ENCODE results near the gene C22orf31. TPM values are rescaled to one million over a fixed set of nuclear protein-coding genes. Genes with fewer than 3 reads are reported as not detected.

The C22orf31 gene
- total RNA-seq (not detected), polyA plus RNA-seq (not detected)

GRCh38 chr22:29061773-29062172, at the start of gene C22orf31:
TSS of gene C22orf31 (minus strand) at chr22:29061831. CDS start at chr22:29061792, 39 bp downstream.
- H3K27me3 Mint-ChIP-seq = peaks cover 28% of the 10 kb centered on the region
- Histone ChIP-seq H3K4me3 (ENCODE audit: low read depth, low read length) (no peak within 1 kb of the TSS), H3K27ac (ENCODE audit: insufficient read depth, low read length, poor library complexity, severe bottlenecking) (no peak within 1 kb of the TSS), H3K4me1 (ENCODE audit: control insufficient read depth, insufficient read depth, low read length, poor library complexity, severe bottlenecking) (peaks cover 4% of the 10 kb centered on the region), H3K36me3 (ENCODE audit: control insufficient read depth, insufficient read depth, low read length) (no peaks in the 10 kb centered on the region), H3K9me3 (ENCODE audit: control insufficient read depth in 2 of 2, low read length in 2 of 2) (no peaks in the 10 kb centered on the region), H3K27me3 (ENCODE audit: control insufficient read depth, insufficient read depth, low read length) (no peaks in the 10 kb centered on the region)
- peaks cover 3 to 11% (median 11%) of the 10 kb centered on the region in 4 donors for H3K4me1 Mint-ChIP-seq
- ATAC-seq (ENCODE audit: low read depth in 2 of 2) (no peak), DNase-seq (no peak)
- H3K27ac Mint-ChIP-seq = no peak within 1 kb of the TSS
- no peaks in the 10 kb centered on the region for H3K36me3 Mint-ChIP-seq
- no peak within 1 kb of the TSS for H3K4me3 Mint-ChIP-seq
- no peaks in the 10 kb centered on the region for H3K9me3 Mint-ChIP-seq

DNA sequence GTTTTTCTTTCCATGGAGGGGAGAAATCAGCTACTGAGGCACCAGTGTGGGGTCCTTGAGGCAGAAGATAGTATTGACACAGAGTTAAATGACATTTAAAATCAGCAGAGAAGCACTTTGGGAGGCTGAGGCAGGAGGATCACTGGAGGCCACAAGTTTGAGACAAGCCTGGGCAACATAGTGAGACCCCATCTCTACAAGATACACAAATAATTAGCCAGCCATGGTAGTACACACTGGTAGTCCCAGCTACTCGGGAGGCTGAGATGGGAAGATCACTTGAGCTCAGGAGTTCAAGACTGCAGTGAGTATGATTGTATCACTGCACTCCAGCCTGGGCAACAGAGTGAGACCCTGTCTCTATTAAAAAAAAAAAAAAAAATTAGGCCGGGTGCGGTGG, 49.3 kb upstream of the C22orf31 start:
- Histone ChIP-seq H3K4me3 (ENCODE audit: low read depth, low read length) (no peak overlapping the region), H3K9me3 (ENCODE audit: control insufficient read depth in 2 of 2, low read length in 2 of 2) (no peaks in the 10 kb centered on the region), H3K27me3 (ENCODE audit: control insufficient read depth, insufficient read depth, low read length) (no peaks in the 10 kb centered on the region), H3K36me3 (ENCODE audit: control insufficient read depth, insufficient read depth, low read length) (no peaks in the 10 kb centered on the region), H3K4me1 (ENCODE audit: control insufficient read depth, insufficient read depth, low read length, poor library complexity, severe bottlenecking) (no peaks in the 10 kb centered on the region), H3K27ac (ENCODE audit: insufficient read depth, low read length, poor library complexity, severe bottlenecking) (no peak overlapping the region)
- DNase-seq (no peak), ATAC-seq (ENCODE audit: low read depth in 2 of 2) (no peak)
- peaks cover 30% of the 10 kb centered on the region for H3K27me3 Mint-ChIP-seq
- H3K36me3 Mint-ChIP-seq = no peaks in the 10 kb centered on the region
- H3K9me3 Mint-ChIP-seq = peaks cover 0 to 3% (median 0%) of the 10 kb centered on the region in 7 donors
- no peak overlapping the region for H3K27ac Mint-ChIP-seq
- no peak overlapping the region for H3K4me3 Mint-ChIP-seq
- H3K4me1 Mint-ChIP-seq = no peaks in the 10 kb centered on the region

DNA sequence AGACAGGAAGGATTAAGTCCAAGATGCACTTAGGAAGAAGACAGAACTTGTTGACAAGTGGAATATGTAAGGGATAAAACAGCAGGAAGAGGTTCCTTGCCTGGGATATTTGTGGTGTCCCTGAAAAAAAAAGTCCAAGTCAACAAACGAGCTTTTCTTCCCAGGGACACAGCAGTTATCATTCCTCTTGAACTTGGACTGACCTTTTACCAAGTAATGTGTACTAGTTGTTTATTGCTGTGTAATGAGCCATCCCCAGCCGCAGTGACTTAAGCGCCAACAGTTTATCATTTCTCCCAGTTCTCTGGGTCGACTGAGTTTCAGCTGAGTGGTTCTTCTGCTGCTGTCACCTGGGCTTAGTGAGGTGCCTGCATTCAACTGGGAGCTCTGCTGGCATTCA, 48.2 kb upstream of the C22orf31 start:
- Mint-ChIP-seq H3K27ac (no peak overlapping the region), H3K9me3 (peaks cover 0 to 3% (median 0%) of the 10 kb centered on the region in 7 donors), H3K4me1 (no peaks in the 10 kb centered on the region), H3K27me3 (peaks cover 24% of the 10 kb centered on the region), H3K36me3 (no peaks in the 10 kb centered on the region), H3K4me3 (no peak overlapping the region)
- Histone ChIP-seq H3K4me3 (ENCODE audit: low read depth, low read length) (no peak overlapping the region), H3K9me3 (ENCODE audit: control insufficient read depth in 2 of 2, low read length in 2 of 2) (no peaks in the 10 kb centered on the region), H3K27me3 (ENCODE audit: control insufficient read depth, insufficient read depth, low read length) (no peaks in the 10 kb centered on the region), H3K36me3 (ENCODE audit: control insufficient read depth, insufficient read depth, low read length) (no peaks in the 10 kb centered on the region), H3K4me1 (ENCODE audit: control insufficient read depth, insufficient read depth, low read length, poor library complexity, severe bottlenecking) (no peaks in the 10 kb centered on the region), H3K27ac (ENCODE audit: insufficient read depth, low read length, poor library complexity, severe bottlenecking) (no peak overlapping the region)
- no peak for ATAC-seq (ENCODE audit: low read depth in 2 of 2)
- DNase-seq = no peak

- Mint-ChIP-seq H3K4me1 (no peaks in the 10 kb centered on the region), H3K4me3 (no peak overlapping the region), H3K27ac (no peak overlapping the region), H3K27me3 (peaks cover 17% of the 10 kb centered on the region), H3K36me3 (no peaks in the 10 kb centered on the region), H3K9me3 (peaks cover 0 to 3% (median 0%) of the 10 kb centered on the region in 7 donors)
- H3K27ac ChIP-seq (ENCODE audit: insufficient read depth, low read length, poor library complexity, severe bottlenecking) = no peak overlapping the region
- peaks cover 2% of the 10 kb centered on the region for H3K27me3 ChIP-seq (ENCODE audit: control insufficient read depth, insufficient read depth, low read length)
- H3K9me3 ChIP-seq (ENCODE audit: control insufficient read depth in 2 of 2, low read length in 2 of 2) = no peaks in the 10 kb centered on the region
- no peaks in the 10 kb centered on the region for H3K36me3 ChIP-seq (ENCODE audit: control insufficient read depth, insufficient read depth, low read length)
- no peaks in the 10 kb centered on the region for H3K4me1 ChIP-seq (ENCODE audit: control insufficient read depth, insufficient read depth, low read length, poor library complexity, severe bottlenecking)
- no peak for ATAC-seq (ENCODE audit: low read depth in 2 of 2)
- H3K4me3 ChIP-seq (ENCODE audit: low read depth, low read length) = no peak overlapping the region
- no peak for DNase-seq
Observed at GRCh38 chr22:29108137-29108536, 46.5 kb upstream of the C22orf31 start.

DNA sequence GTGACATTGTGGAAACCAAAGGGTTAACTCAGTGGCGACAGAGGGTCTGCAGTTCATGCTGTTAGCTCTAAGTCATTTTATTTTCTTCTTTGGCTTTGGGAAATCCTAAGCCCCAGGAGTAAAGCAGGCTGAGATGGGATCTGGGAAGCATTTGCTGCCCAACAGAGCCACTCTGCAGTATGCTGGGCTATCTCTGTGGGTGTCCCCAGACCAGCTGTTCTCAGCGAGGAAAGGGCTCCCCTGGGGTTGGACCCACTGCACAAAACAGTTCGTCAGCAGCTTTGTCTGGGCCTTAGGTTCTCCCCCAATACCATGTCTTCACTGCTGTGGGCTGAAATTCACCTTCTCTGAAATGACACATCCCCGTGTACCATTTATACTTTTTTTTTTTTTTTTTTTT, 45.2 kb upstream of the C22orf31 start:
- Mint-ChIP-seq H3K36me3 (no peaks in the 10 kb centered on the region), H3K27me3 (peaks cover 19% of the 10 kb centered on the region), H3K27ac (no peak overlapping the region), H3K4me1 (no peaks in the 10 kb centered on the region), H3K9me3 (peaks cover 0 to 3% (median 0%) of the 10 kb centered on the region in 7 donors), H3K4me3 (no peak overlapping the region)
- DNase-seq = no peak
- H3K36me3 ChIP-seq (ENCODE audit: control insufficient read depth, insufficient read depth, low read length) = no peaks in the 10 kb centered on the region
- H3K4me3 ChIP-seq (ENCODE audit: low read depth, low read length) = no peak overlapping the region
- no peaks in the 10 kb centered on the region for H3K9me3 ChIP-seq (ENCODE audit: control insufficient read depth in 2 of 2, low read length in 2 of 2)
- no peaks in the 10 kb centered on the region for H3K4me1 ChIP-seq (ENCODE audit: control insufficient read depth, insufficient read depth, low read length, poor library complexity, severe bottlenecking)
- peaks cover 3% of the 10 kb centered on the region for H3K27me3 ChIP-seq (ENCODE audit: control insufficient read depth, insufficient read depth, low read length)
- H3K27ac ChIP-seq (ENCODE audit: insufficient read depth, low read length, poor library complexity, severe bottlenecking) = no peak overlapping the region
- ATAC-seq (ENCODE audit: low read depth in 2 of 2) = no peak

DNA sequence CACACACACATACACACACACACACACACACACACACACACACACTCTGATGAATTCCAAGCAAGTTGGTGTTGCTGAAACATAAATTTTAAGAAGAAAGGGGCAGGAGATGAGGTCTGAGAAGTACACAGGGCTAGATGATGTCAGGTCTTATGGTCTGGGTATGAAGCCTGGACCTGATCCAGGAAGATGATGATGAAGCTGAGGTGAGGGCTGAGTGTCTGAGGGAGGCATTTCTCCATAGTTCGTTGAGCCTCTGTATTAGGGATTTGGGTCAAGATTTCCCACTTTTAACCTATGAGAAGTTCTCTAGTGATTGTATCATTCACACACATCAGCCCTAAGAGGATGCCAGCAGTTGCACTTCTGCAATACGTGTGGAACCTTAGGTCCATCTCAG, 43.8 kb upstream of the C22orf31 start:
- Mint-ChIP-seq H3K9me3 (peaks cover 0 to 3% (median 0%) of the 10 kb centered on the region in 7 donors), H3K27ac (peak overlapping the region in 1 of 3 donors; percentile 12)
- no peaks in the 10 kb centered on the region for H3K4me1 ChIP-seq (ENCODE audit: control insufficient read depth, insufficient read depth, low read length, poor library complexity, severe bottlenecking)

GRCh38 chr22:29103121-29103520, 41.5 kb upstream of the C22orf31 start:
- no peak for ATAC-seq (ENCODE audit: low read depth in 2 of 2)

More for the DNA sequence above, 43.8 kb upstream of the C22orf31 start:
- Histone ChIP-seq H3K9me3 (ENCODE audit: control insufficient read depth in 2 of 2, low read length in 2 of 2) (no peaks in the 10 kb centered on the region), H3K4me3 (ENCODE audit: low read depth, low read length) (no peak overlapping the region), H3K36me3 (ENCODE audit: control insufficient read depth, insufficient read depth, low read length) (no peaks in the 10 kb centered on the region), H3K27ac (ENCODE audit: insufficient read depth, low read length, poor library complexity, severe bottlenecking) (no peak overlapping the region), H3K27me3 (ENCODE audit: control insufficient read depth, insufficient read depth, low read length) (peaks cover 3% of the 10 kb centered on the region)
- no peak for DNase-seq
- no peak for ATAC-seq (ENCODE audit: low read depth in 2 of 2)
- H3K4me3 Mint-ChIP-seq = no peak overlapping the region
- H3K36me3 Mint-ChIP-seq = no peaks in the 10 kb centered on the region
- H3K27me3 Mint-ChIP-seq = peaks cover 19% of the 10 kb centered on the region
- H3K4me1 Mint-ChIP-seq = no peaks in the 10 kb centered on the region

DNA sequence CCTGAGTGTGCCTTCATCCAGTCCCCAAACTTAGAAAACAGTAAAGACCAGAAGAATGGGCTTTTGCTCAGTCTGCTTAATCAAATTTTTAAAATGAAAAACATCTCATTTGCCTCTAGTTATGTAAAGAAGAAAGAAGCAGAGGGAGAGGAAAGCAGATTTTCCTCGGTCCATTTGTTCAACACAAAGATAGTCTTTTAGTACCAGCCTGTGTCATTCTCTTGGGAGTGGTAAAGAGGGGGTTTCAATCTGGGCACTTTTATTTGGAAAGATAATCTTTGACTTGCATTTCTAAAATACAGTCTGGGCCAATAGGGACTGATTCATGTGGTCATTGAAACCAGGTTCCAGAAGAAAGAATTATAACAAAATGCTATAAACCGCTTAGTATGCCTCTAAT, 40.7 kb upstream of the C22orf31 start:
- no peak for ATAC-seq (ENCODE audit: low read depth in 2 of 2)

More at GRCh38 chr22:29103121-29103520, 41.5 kb upstream of the C22orf31 start:
- Histone ChIP-seq H3K27me3 (ENCODE audit: control insufficient read depth, insufficient read depth, low read length) (peaks cover 6% of the 10 kb centered on the region), H3K4me3 (ENCODE audit: low read depth, low read length) (no peak overlapping the region), H3K27ac (ENCODE audit: insufficient read depth, low read length, poor library complexity, severe bottlenecking) (no peak overlapping the region), H3K4me1 (ENCODE audit: control insufficient read depth, insufficient read depth, low read length, poor library complexity, severe bottlenecking) (no peaks in the 10 kb centered on the region), H3K9me3 (ENCODE audit: control insufficient read depth in 2 of 2, low read length in 2 of 2) (no peaks in the 10 kb centered on the region), H3K36me3 (ENCODE audit: control insufficient read depth, insufficient read depth, low read length) (no peaks in the 10 kb centered on the region)
- Mint-ChIP-seq H3K9me3 (no peaks in the 10 kb centered on the region), H3K36me3 (no peaks in the 10 kb centered on the region), H3K4me1 (no peaks in the 10 kb centered on the region), H3K27ac (no peak overlapping the region), H3K27me3 (peaks cover 13% of the 10 kb centered on the region), H3K4me3 (no peak overlapping the region)
- DNase-seq = no peak

More for the DNA sequence above, 40.7 kb upstream of the C22orf31 start:
- Histone ChIP-seq H3K27ac (ENCODE audit: insufficient read depth, low read length, poor library complexity, severe bottlenecking) (no peak overlapping the region), H3K4me3 (ENCODE audit: low read depth, low read length) (no peak overlapping the region), H3K9me3 (ENCODE audit: control insufficient read depth in 2 of 2, low read length in 2 of 2) (no peaks in the 10 kb centered on the region), H3K4me1 (ENCODE audit: control insufficient read depth, insufficient read depth, low read length, poor library complexity, severe bottlenecking) (no peaks in the 10 kb centered on the region), H3K27me3 (ENCODE audit: control insufficient read depth, insufficient read depth, low read length) (peaks cover 6% of the 10 kb centered on the region), H3K36me3 (ENCODE audit: control insufficient read depth, insufficient read depth, low read length) (no peaks in the 10 kb centered on the region)
- H3K4me3 Mint-ChIP-seq = no peak overlapping the region
- H3K36me3 Mint-ChIP-seq = no peaks in the 10 kb centered on the region
- H3K27ac Mint-ChIP-seq = no peak overlapping the region
- DNase-seq = no peak
- H3K9me3 Mint-ChIP-seq = no peaks in the 10 kb centered on the region
- H3K27me3 Mint-ChIP-seq = peaks cover 16% of the 10 kb centered on the region
- no peaks in the 10 kb centered on the region for H3K4me1 Mint-ChIP-seq

All from CD4-positive, CD25-positive, alpha-beta regulatory T cell (primary cell).